ENCODE data around the gene TAS2R42. TPM values are rescaled to one million over a fixed set of nuclear protein-coding genes. Genes with fewer than 3 reads are reported as not detected.

TAS2R42 gene
- total and polyA plus RNA-seq, 2 of the 13 experiments (the other 11 are each of a cell fraction or from before 2014, with no cell fraction given) = not detected

DNA sequence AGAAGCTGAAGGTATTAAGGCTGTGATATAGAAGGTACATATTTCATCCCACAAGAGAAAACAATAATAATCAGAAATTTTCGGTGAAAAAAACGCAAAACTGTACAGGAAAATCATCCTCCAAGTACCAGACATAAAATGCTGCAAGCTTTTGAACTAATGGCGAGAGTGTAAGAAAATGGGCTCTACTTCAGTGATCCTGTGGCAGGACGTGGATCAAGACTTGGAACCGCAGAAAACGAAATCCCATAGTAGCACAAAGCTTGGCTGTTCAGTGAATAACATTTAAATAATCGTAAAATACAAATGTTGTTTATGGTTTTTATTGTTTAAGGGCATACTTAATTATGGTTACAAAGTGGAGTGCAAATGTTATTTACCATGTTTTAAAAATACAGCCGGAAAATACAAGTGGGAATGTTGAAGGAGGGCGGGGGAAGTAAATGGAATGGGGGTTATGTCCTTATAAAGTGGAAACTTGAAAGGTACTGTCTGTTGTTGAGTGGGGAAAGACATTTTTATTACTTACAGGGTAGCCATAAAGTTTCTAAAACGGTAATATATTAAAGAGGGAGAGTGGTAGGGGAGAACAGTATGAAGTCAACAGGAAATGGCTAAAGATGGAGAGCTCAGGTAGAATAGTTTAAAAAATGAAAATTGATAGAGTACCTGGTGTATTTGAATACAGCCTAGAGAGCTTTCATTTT is 14.6 kb downstream of the TAS2R42 start:
- no peaks in the 10 kb centered on the region; a peak in 1 of 5 replicates for H3K27me3 ChIP-seq (ENCODE audit: control insufficient read depth in 1 of 2, insufficient read depth in 2 of 2, low read length in 2 of 2)
- POLR2A ChIA-PET = interaction anchor here (0.7 to 2.1 kb wide), 20 partner anchors 9 to 959 kb away, joined by 3 to 11 read pairs (median 4); partner anchors contain the start of genes GABARAPL1, TAS2R19 and YBX3
- peak overlapping the region; percentile 72 for H3K4me2 ChIP-seq (ENCODE audit: low read depth, low read length)
- CTCF ChIA-PET (ENCODE audit: low intra/inter-chr PET ratio, low total read pairs) = no interaction called here
- H3K36me3 ChIP-seq (replicated peaks in 1 of 2; ENCODE audit: control insufficient read depth in 1 of 2, insufficient read depth in 2 of 2, low read length in 2 of 2) = peaks cover 0 to 3% of the 10 kb centered on the region in 2 experiments; a peak in 3 of 5 replicates
- H3K4me3 ChIP-seq (replicated peaks in 1 of 3; ENCODE audit: insufficient read depth in 1 of 3, low read depth in 2 of 3, low read length in 3 of 3) = peak overlapping the region; percentile 84 to 94 (median 84)
- DNase-seq (ENCODE audit: low spot score) (peak; percentile 6), FAIRE-seq (no peak), ATAC-seq (peak; percentile 29; the same call in 2 of the 3 replicates)
- 5% methylated on average over 10 of the region's 10 CpGs for WGBS (ENCODE audit: low lambda C conversion rate)
- peaks cover 19% of the 10 kb centered on the region for H4K20me1 ChIP-seq (ENCODE audit: insufficient read depth, low read length)
- peak overlapping the region; percentile 46 for H2AFZ ChIP-seq (ENCODE audit: low read length)
- H3K27ac ChIP-seq (ENCODE audit: extremely low read length, insufficient read depth, low read length) = peak overlapping the region; percentile 95
- peaks cover 41% of the 10 kb centered on the region for H3K4me1 ChIP-seq (ENCODE audit: insufficient read depth, low read length)
- H3K9me3 ChIP-seq (ENCODE audit: low read length) = no peaks in the 10 kb centered on the region
- BruUV-seq (replicated peaks) = TSS peak; percentile 86
- in situ Hi-C loops (cut with HindIII; ENCODE audit: extremely low pct_ligation_motif_present, low pct_unique_long_range_greater_than_20kb) (no loop called here), intact Hi-C loops (cut with micrococcal nuclease; ENCODE audit: unreplicated experiment) (no loop called here)
- H3K79me2 ChIP-seq (ENCODE audit: insufficient read depth, low read length) = peaks cover 57% of the 10 kb centered on the region
- H3K9ac ChIP-seq (ENCODE audit: insufficient read depth, low read depth, low read length) = peak overlapping the region; percentile 98
- TF ChIP-seq MAFK (conservative IDR thresholded peaks at IDR 0.05 in 1 of 2, IDR thresholded peaks at IDR 0.05 in 1 of 2; ENCODE audit: low read length in 2 of 2) (no peak), ASH2L (IDR thresholded peaks at IDR 0.05; ENCODE audit: insufficient read length, low read depth, low read length) (peak; percentile 8), KDM5A (IDR thresholded peaks at IDR 0.05; ENCODE audit: borderline replicate concordance, low read length) (peak; percentile 54; the same call in 1 of the 2 replicates), NCOR1 (IDR thresholded peaks at IDR 0.05; ENCODE audit: borderline replicate concordance, low read length) (0 out of 2 replicates have a peak, but pooled peaks have one; percentile 10), ZFP36 (IDR thresholded peaks at IDR 0.05; ENCODE audit: borderline replicate concordance, low read depth, low read length, partially characterized antibody) (no peak)

All from HepG2 (cell line).